GM18909 (cell line): ENCODE measurements around the gene TLDC2.
"Not testable (repeated sequence)": the region's sequence is repeated elsewhere in the genome, so short reads cannot be mapped to it uniquely, and the experiment has no call there.

Experiments
- ATAC-seq: cut with Tn5 transposase; IDR thresholded peaks from one replicate; pipeline ENCODE4 v1.9.1; 2021; ENCODE audit warnings: mild to moderate bottlenecking; ENCODE audit not compliant: unreplicated experiment, poor library complexity

The TLDC2 gene

GRCh38 chr20:36866164-36866563 lies 9.8 kb upstream of the TLDC2 start:
- no peak for ATAC-seq

DNA sequence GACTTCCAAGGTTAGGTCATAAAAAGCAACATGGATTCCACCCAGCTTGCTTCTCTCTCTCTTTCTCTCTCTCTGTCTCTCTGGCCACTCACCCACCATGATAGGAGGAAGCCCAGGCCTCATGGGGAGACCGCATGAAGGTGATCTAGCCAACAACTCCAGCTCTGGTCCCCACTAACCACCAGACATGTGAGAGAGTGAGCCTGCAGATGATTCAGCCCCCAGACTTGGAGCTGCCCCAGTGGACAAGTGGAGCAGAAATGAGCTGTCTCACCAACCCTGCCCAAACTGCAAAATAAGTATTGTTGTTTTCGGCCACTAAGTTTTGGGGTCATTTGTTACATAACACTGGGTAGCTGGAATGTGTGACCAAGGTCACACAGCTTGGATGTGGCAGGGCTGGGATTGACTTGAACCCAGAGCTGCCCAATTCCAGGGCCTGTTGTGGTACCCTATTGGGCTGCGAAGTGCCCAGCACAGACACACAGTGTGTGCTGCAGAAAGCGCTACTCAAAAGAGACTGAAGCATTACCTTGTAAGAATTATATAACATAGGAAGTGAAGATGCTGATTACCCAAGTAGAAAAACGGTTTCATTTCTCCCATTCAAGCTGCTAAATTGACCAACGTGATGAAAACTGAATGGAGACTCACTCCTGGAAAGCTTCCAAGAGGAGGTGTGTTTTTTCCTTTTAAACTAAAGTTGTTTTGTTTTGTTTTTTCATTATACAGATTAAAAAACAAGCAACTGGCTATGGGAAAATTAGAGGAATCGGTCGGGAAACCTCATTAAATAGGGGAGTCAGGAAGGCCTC lies 9.1 kb upstream of the TLDC2 start:
- ATAC-seq = no peak

- ATAC-seq = no peak
Observed at GRCh38 chr20:36871640-36872570, 4.0 kb upstream of the TLDC2 start.

DNA sequence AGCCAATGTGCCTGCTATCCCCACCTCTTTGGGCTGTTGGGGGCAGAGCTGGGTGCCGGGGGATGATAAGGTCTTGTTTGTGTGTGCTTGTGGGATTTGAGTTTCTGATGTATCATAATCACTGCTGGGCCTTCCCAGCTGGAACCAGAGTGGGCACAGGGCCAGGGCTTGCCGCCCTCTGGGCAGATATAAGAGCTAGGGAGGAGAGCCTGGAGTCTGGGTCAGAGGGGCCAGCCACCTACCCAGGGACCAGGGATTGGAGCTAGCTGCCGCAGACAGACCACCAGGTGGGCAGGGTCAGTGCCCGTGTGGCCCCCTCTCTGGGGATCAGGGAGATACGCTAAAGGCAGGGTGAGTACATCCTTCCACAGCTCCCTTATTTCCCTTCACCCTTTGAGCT lies 3.1 kb upstream of the TLDC2 start:
- no peak for ATAC-seq

- no peak for ATAC-seq
Observed at GRCh38 chr20:36873498-36874189, 2.3 kb upstream of the TLDC2 start.

DNA sequence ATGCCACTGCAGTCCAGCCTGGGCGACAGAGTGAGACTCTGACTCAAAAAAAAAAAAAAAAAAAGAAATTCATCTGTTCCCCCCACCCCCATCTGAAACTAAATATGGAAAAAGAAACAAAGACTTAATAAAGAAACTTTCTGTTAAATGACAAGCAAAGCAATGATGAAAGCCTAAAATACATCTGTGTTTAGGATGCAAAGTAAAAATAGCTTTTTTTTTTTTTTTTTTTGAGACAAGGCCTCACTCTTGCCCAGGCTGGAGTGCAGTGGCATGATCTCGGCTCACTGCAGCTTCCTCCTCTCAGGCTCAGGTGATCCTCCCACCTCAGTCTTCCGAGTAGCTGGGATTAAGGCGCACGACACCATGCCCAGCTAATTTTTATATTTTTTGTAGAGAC lies 845 bp upstream of the TLDC2 start:
- ATAC-seq = not testable (repeated sequence)

DNA sequence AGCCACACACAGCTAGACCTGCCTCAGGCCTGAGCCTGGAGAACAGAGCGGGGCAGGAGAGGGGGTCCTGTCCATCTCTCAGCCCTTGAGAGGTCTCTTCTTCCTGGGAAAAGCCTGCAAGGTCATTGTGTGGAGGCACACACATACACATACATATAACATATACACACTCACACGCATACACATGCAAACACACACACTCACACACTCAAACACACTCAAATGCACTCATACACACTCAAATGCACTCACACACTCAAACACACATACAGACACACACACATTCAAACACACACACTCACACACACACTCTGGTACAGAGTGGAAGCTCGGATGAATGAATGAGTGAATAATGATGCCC lies 515 bp downstream of the TLDC2 start:
- ATAC-seq = no peak

DNA sequence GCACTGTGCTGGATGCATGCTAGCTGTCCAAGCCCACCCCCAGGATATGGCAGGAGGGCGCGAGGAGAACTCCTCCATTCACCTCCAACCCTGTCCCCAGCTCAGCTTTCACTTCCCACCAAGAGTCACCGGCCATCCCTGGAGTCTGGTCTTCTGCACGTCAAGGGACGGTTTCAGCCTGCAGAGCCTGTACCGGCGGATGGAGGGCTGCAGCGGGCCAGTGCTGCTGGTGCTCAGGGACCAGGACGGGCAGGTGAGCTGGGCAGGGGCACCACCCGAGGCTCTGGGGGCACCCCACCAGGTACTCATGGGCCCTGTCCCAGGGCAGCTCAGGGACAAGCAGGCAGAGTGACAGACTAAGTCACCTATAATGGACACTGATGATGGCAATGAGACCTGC lies 3.0 kb downstream of the TLDC2 start:
- ATAC-seq = no peak

- ATAC-seq = no peak
Observed at GRCh38 chr20:36880741-36881250, 4.9 kb downstream of the TLDC2 start.

GRCh38 chr20:36881331-36881730 lies 5.4 kb downstream of the TLDC2 start:
- ATAC-seq = no peak

- no peak for ATAC-seq
Observed at GRCh38 chr20:36881888-36882287, 6.0 kb downstream of the TLDC2 start.

DNA sequence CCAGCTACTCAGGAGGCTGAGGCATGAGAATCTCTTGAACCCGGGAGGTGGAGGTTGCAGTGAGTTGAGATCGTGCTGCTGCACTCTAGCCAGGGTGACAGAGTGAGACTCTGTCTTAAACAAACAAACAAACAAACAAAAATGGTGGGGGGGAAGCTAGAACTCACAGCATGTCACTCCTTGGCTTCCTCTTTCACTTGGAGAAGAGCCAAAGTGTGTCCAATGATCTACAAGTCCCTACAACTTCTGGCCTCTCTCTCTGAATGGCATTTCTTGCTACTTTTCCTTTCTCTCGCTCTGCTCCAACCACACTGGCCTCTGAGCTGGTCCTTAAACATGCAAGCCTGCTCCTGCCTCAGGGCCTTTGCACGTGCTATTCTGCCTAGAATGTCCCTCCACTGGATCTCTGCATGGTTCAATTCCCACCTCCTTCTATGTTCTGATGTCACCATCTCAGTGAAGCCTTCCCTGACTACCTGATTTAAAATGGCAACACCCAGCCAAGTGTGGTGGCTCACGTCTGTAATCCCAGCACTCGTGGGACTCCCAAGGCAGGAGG lies 8.1 kb downstream of the TLDC2 start:
- no peak for ATAC-seq

DNA sequence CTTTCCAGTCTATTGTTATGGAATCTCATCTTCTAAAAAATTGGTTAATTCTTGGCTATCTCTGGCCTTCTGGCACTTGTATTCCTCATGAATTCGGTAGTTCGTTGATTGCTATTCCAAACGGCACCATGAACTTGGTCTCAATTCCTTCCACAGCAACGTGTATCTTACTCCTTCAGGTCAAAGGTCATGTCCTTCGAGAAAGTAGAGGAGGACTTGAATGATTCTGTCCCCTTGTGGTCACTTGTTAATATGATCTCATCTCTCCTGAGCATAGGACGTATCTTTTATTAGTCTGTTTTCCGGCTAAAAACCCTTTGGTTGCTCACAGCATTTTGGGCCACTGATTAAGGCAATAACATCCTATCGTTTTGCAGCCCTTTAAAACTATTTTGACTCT lies 9.4 kb downstream of the TLDC2 start:
- no peak for ATAC-seq

DNA sequence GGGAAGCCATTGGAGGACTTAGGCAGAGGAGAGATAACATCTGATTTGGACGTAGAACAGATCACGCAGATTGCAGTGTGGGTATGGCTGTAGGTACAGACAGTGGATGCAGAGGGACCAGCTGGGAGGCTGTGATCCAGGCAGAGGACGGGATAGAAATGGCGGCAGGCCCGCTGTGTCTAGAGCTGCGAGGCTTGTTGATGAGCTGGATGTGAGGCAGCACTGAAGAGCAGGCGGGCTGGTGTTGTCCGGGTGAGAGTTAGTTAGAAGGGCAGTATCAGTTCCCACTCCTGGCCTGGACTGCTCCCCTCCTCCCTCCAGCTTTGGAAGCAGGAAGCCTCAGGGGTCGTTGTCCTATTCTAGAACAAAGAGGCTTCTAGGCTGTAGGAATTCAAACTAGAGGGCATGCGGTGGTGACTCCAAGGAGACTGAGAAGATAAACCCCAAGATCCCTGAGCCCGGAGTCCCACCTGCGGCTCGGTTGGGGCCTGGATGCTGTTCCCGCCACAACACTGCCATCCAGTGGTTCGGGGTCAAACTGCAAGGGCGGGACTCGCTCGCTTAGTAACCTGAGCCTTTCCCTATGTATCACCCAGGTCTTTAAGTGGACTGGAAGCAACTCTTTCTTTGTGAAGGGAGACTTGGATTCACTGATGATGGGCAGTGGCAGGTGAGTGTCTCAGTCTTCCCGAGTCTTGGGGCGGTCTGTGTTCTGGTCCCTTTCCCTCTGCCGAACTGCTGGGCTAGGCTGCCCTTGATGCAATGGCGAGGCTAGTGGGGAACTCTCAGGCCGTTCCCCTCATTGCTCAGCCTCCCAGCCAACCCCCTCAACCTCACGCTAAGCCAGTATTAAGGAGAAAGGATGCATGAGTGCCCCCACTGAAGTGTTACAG lies 11.2 kb downstream of the TLDC2 start:
- ATAC-seq = no peak

- no peak for ATAC-seq
Observed at GRCh38 chr20:36887752-36888090, 11.8 kb downstream of the TLDC2 start.

DNA sequence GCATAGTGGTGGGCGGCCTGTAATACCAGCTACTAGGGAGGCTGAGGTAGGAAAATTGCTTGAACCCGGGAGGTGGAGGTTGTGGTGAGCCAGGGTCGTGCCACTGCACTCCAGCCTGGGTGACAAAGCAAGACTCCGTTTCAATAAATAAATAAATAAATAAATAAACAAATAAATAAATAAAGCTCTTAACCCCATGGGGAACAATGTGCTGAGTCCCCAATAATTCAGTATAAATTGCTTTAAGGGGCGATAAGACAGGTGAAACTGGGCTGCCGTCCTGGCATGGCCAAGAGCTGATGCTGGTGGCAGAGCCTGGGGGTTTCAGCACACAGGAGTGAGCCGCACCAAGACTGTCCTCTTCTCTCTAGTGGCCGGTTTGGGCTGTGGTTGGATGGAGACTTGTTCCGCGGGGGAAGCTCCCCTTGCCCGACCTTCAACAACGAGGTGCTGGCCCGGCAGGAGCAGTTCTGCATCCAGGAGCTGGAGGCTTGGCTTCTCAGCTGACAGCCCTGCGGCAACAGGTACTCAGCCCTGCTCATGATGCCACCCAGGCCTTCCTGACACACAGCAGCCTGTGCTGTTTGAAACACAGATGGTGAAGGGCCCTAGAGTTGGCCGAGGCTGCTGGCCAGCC lies 13.1 kb downstream of the TLDC2 start:
- ATAC-seq = no peak

DNA sequence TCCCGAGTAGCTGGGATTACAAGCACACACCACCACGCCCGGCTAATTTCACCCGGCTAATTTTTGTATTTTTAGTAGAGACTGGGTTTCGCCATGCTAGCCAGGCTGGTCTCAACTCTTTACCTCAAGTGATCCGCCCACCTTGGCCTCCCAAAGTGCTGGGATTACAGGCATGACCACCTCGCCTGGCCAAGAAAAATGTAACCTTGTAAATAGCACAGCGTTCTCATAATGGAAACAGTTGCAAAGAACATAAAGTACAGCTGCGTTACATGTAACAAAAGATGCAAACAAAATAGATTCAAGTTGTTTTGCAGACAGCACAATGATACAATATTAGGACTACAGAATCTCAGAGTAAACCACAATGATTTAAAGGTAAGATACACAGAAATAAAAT lies 14.6 kb downstream of the TLDC2 start:
- no peak for ATAC-seq

- ATAC-seq = no peak
Observed at GRCh38 chr20:36891211-36891610, 15.3 kb downstream of the TLDC2 start.

- no peak for ATAC-seq
Observed at GRCh38 chr20:36893801-36894200, 17.9 kb downstream of the TLDC2 start.
